GM19239 (cell line): ENCODE measurements around the gene PDGFD.

Experiments used
- DNase-seq: peaks from one replicate; pipeline ENCODE4 v3.0.0; 2011; ENCODE audit warnings: low spot score; ENCODE audit not compliant: insufficient read length
- FAIRE-seq: peaks from 2 replicates; lab custom pipeline; 2011; peaks lifted over from hg19 to GRCh38; lab: Jason Lieb, UNC

PDGFD gene

DNA sequence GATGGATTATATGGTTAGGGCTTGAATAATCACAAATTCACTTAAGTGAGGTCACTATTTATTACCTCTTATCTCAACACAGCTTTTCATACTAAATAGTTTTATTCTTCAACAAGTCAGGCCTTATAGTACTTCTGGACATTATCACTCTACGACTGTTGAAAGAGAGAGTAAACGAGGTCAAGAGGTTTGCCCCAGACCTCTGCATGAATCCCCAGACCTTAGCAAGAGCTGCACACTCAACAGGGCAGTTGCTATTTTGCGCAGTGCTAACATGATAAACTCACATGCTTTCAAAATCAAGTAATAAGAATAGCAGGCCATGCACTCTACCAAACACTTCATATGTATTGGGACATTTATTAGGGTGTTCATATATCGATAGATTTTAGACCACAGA lies 67.0 kb downstream of the PDGFD start:
- FAIRE-seq (no peak), DNase-seq (no peak)

DNA sequence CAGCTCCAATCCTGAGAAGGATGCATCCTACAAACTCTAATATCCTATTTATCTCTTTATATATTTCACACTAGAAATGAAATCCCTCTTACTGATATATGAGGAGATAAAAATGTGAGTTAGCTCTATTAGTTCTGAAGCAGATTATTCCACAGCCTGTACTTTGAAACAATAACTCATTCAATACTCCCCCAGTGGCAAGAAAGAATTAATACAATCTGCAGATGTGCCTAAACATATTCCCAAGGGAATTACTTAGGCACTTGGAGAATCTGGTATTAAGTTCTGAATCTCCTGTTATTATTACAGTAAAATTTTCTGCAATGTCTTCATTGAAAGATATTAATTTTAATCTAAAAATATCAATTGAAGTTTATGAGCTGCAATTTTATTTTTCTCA lies 68.2 kb downstream of the PDGFD start:
- FAIRE-seq: no peak
- DNase-seq: no peak

- DNase-seq: no peak
- FAIRE-seq: no peak
Observed at GRCh38 chr11:104094576-104094975, 69.4 kb downstream of the PDGFD start.

- no peak for DNase-seq
- no peak for FAIRE-seq
Observed at GRCh38 chr11:104093426-104094280, 70.3 kb downstream of the PDGFD start.

GRCh38 chr11:104092744-104093143 lies 71.2 kb downstream of the PDGFD start:
- FAIRE-seq: no peak
- DNase-seq: no peak

DNA sequence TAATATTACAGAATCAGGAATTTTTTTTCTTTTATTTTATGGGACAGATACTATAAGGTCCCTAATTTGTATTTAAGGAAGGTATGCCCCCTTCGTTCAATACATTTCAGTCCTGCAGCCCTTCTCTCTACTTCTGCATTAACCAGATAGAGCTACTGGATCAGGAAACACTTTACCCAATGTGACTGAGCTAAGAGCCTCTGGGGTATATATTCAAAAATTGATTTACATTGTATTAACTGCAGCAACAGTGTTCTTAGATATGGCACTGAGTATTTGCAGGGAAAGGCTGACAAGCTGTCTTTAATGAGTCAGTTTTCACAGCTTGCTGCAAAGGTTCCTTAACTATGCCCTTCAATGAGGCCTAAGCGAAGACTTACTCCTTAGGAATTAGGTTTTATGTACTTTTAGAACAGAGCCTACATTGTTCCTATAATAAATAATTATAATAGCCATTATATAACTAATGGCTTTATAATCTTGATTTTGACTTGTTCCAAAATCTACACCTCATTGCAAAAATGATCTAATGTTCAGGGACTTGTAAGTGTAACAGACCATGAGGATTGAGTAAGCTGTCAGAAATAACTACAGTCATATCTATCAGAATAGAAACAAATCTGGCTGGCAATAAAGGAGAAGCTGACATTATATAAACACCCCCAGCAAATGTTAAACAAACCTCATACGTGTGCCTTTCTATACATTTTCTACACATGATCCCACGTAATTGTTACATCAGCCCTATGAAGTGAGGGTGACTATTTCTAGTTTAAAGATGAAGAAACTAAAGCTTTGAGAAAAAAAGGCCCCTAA lies 72.5 kb downstream of the PDGFD start:
- FAIRE-seq (no peak), DNase-seq (no peak)

DNA sequence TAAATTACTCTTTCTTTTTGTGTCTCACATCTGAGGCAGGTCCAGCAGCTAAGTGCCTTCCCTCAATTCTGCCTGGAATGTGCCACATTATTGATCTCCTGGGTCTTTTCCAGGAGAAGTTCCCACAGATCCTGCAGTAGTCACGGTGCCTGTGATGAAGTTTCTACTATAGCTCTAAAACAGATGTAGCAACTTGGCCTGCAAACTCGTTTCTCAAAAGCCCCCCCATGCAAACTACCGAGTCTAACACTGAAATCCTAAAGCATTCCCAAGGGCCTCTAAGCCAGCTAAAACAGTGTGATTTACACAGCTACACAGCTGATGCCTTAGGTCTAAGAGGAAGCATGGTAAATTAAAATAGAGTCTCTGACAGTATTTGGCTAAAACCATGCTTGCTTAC lies 73.2 kb downstream of the PDGFD start:
- DNase-seq (no peak), FAIRE-seq (no peak)

- FAIRE-seq (no peak), DNase-seq (no peak)
Observed at GRCh38 chr11:104089481-104089880, 74.5 kb downstream of the PDGFD start.

DNA sequence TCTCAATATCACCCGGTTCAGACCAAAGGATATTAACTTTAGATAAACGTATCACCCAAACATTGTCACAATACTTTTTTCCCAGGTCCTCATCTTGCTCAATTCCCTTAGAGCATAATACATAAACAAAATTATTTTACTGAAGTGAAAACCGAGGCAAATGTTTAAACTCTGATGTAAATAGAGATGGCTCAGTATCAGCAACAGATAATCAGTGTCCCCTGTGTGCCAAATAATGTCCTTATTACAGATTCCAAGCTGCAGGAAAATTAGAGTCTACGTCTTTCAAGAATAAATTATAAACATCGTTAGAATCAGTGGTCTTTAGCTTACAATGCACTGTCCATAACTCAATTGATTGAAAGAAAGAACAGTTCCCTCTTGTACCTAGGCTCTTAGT lies 77.3 kb downstream of the PDGFD start:
- DNase-seq (no peak), FAIRE-seq (no peak)

- DNase-seq: no peak
- FAIRE-seq: no peak
Observed at GRCh38 chr11:104078995-104079394, 85.0 kb downstream of the PDGFD start.

GRCh38 chr11:104078245-104078644 lies 85.7 kb downstream of the PDGFD start:
- no peak for FAIRE-seq
- no peak for DNase-seq

DNA sequence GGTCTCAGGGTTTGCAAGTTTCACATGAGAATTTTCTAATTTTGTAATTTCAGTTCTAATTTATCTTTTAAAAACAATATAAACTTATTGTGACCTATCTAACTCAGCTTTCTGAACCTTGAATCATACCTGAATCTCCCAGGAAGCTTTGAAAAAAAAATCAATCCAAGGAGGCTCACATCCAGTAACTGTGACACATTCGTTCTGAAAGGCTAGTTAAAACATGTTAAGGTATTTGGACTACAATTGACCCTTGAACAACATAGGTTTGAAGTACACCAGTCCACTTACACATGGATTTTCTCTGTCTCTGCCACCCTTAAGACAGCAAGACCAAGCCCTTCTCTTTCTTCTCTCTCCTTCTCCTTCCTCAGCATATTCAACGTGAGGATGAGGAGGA lies 87.5 kb downstream of the PDGFD start:
- DNase-seq (no peak), FAIRE-seq (no peak)

DNA sequence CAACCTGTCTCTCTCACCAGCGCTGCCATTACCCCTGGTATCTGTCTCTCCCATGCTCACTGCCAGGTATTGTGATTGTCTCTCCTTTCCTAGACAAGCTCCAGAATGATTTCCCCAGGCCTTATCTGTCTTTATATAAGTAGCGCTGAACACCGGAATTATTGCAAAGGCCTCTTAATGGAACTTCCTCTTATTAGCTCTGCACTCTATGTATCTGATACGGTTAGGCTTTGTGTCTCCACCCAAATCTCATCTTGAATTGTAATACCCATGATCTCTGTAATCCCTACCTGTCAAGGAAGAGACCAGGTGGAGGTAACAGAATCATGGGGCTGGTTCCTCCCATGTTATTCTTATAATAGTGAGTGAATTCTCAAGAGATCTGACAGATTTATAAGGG lies 88.2 kb downstream of the PDGFD start:
- DNase-seq (no peak), FAIRE-seq (no peak)

GRCh38 chr11:104075091-104075490 lies 88.9 kb downstream of the PDGFD start:
- DNase-seq: no peak
- FAIRE-seq: no peak

DNA sequence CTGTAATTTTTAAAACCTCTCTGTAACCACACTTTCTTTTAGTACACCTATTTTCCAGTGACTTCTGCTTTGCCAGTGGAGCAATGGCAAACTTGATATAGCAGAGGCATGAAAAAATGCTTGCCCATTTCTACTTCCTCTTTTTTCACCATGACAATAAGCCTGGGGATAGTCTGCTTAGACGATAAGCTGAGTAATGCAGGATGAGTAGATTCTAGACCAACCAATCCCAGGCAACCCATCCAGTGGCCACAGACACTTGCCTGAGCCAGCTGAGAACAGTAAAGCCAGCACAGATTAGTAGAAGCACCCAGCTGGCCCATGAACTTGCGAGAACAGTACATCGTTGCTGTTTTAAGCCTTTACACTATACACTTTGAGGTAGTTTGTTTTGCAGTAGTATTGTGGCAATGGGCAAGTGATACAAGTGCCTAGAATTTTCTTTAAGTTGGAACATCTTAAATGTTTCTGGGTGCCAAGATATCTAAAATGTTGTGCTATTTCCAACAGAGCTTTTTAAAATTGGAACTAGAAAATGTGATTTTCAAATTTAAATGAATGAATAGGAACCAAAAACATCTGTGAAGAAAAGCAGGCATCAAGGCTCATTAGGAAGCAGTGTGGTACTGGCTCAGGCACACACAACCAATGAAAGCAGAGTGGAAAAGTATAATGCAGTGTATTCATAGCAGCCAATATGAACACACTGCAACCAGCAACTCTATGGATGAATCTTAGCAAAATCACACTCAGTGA lies 89.8 kb downstream of the PDGFD start:
- DNase-seq (no peak), FAIRE-seq (no peak)

GRCh38 chr11:104067534-104067933 lies 96.4 kb downstream of the PDGFD start:
- no peak for DNase-seq
- FAIRE-seq: no peak

DNA sequence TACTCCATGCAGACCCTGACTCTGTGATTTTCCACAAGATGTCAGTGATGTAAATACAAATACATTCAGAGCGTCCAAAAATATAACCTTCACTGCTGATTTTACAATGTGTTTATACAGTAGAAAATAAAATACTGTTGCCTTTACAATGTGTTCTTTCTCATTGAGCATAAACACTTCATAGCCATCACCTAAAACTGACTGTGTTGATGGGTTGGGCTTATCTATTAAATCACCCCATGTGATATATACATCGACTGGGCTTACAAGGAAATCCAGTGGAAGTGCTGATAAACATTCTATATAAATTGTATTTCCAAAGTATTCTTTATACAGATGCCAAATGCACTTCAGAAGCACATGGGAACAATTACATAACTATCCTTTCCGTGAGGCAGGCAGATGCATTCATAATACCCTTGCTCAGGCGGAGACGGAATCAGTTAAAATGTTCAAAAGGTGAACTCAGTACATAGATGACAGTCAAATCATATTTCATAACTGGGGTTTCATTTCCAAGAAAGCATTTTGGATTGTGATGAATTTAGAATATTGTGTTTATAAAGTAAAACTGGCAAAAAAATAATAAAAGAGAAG lies 99.8 kb downstream of the PDGFD start:
- DNase-seq: no peak
- FAIRE-seq: no peak

DNA sequence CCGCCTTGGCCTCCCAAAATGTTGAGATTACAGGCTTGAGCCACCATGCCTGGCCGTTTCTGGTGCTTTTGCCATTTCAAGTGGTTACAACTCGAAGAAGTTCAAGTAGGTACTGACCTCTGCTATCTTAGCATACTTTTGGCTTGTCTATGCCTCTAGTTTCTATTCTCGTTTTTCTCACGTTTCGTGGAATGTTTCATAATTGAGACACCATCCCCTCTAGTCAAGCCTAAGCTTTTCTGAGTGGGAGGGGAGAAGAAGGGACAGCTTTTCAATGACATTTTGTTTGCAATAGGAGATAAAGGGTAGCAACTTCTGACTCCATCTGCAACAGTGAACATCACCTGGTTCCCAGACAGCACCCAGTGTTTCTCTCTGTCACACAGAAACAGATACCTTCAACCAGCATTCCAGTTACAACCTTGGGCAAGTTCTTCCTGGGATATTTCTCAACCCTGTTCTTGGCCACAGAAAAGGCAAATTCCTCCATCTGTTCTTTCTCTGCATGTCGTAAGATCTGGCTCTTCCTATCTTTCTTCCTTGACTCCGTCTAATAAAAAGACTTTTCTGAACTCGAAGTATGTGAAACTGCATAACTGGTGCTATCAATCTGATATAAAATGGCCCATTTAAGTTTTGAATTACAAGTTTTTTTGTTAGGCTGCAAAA lies 102.0 kb downstream of the PDGFD start:
- DNase-seq: no peak
- FAIRE-seq: no peak

- DNase-seq: no peak
- FAIRE-seq: no peak
Observed at GRCh38 chr11:104060820-104061219, 103.1 kb downstream of the PDGFD start.
